Parathyroid adenoma (tissue), 2 donors: ENCODE results near the gene NPIPA5.
"Not testable (repeated sequence)": the region's sequence is repeated elsewhere in the genome, so short reads cannot be mapped to it uniquely, and the experiment has no call there.

ENCODE experiments used
- H2AFZ ChIP-seq: fragments of 300-600 bp; sonication (generic); one replicate; pipeline ENCODE4 v1.7.0; 2017; ENCODE audit warnings: antibody characterized with exemption, mild to moderate bottlenecking
- H3K27ac ChIP-seq: fragments of 300-600 bp; sonication (generic); one replicate; pipeline ENCODE4 v1.7.0; 2017
- H3K27me3 ChIP-seq: fragments of 300-600 bp; sonication (generic); one replicate; pipeline ENCODE4 v1.7.0; 2017; ENCODE audit warnings: low read length; ENCODE audit not compliant: control insufficient read depth, insufficient read depth
- H3K36me3 ChIP-seq: fragments of 300-600 bp; sonication (generic); one replicate; pipeline ENCODE4 v1.7.0; 2017; ENCODE audit warnings: low read length; ENCODE audit not compliant: control insufficient read depth, insufficient read depth
- H3K4me1 ChIP-seq: fragments of 300-600 bp; sonication (generic); one replicate; pipeline ENCODE4 v1.7.0; 2017; ENCODE audit warnings: control low read depth
- H3K4me2 ChIP-seq: fragments of 300-600 bp; sonication (generic); one replicate; pipeline ENCODE4 v1.7.0; 2017; ENCODE audit warnings: low read length
- H3K4me3 ChIP-seq: fragments of 300-600 bp; sonication (generic); one replicate; pipeline ENCODE4 v1.7.0; 2017; ENCODE audit warnings: low read depth, low read length
- H3K79me2 ChIP-seq: fragments of 300-600 bp; sonication (generic); one replicate; pipeline ENCODE4 v1.7.0; 2017; ENCODE audit warnings: control low read depth
- H3K9ac ChIP-seq: fragments of 300-600 bp; sonication (generic); one replicate; pipeline ENCODE4 v1.7.0; 2017; ENCODE audit warnings: mild to moderate bottlenecking
- H3K9me3 ChIP-seq: fragments of 300-600 bp; sonication (generic); one replicate; pipeline ENCODE4 v1.7.0; 2017; ENCODE audit warnings: low read length; ENCODE audit not compliant: control insufficient read depth
- TF ChIP-seq, protein P1 (sequence below): fragments of 300-600 bp; sonication (generic); IDR thresholded peaks from one replicate; pipeline ENCODE4 v1.7.0; 2017; ENCODE audit warnings: antibody characterized with exemption, mild to moderate bottlenecking
- donor health status: primary hyperparathyroidism.

NPIPA5 gene

DNA sequence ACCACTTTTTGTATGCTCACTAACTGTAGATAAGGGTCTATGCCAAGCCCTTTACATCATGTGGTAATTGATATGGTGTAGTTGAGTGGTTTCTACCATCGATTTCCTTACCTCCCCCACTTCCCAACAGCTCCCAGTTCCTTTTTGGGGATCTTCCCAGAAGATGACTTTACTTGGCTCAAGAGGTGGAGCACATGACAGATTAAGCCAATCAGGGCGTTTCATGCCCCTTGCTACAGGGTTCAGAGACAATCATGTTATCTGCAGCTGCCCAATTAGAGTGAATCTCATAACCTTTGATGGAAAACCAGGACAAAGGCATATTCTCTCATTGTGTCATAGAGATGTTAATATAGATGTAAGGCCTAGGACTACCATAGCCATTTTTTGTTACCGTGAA is 40.1 kb upstream of the NPIPA5 start:
- H3K4me1 ChIP-seq, result no peaks in the 10 kb centered on the region
- H3K36me3 ChIP-seq, result no peaks in the 10 kb centered on the region
- no peaks in the 10 kb centered on the region for H3K9me3 ChIP-seq
- H3K9ac ChIP-seq, result no peak overlapping the region
- H3K27me3 ChIP-seq, result no peaks in the 10 kb centered on the region
- TF ChIP-seq, protein P1, sequence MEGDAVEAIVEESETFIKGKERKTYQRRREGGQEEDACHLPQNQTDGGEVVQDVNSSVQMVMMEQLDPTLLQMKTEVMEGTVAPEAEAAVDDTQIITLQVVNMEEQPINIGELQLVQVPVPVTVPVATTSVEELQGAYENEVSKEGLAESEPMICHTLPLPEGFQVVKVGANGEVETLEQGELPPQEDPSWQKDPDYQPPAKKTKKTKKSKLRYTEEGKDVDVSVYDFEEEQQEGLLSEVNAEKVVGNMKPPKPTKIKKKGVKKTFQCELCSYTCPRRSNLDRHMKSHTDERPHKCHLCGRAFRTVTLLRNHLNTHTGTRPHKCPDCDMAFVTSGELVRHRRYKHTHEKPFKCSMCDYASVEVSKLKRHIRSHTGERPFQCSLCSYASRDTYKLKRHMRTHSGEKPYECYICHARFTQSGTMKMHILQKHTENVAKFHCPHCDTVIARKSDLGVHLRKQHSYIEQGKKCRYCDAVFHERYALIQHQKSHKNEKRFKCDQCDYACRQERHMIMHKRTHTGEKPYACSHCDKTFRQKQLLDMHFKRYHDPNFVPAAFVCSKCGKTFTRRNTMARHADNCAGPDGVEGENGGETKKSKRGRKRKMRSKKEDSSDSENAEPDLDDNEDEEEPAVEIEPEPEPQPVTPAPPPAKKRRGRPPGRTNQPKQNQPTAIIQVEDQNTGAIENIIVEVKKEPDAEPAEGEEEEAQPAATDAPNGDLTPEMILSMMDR, result no peak
- no peak overlapping the region for H2AFZ ChIP-seq
- no peaks in the 10 kb centered on the region for H3K79me2 ChIP-seq
- no peak overlapping the region for H3K4me3 ChIP-seq
- no peak overlapping the region for H3K4me2 ChIP-seq
- no peak overlapping the region for H3K27ac ChIP-seq

DNA sequence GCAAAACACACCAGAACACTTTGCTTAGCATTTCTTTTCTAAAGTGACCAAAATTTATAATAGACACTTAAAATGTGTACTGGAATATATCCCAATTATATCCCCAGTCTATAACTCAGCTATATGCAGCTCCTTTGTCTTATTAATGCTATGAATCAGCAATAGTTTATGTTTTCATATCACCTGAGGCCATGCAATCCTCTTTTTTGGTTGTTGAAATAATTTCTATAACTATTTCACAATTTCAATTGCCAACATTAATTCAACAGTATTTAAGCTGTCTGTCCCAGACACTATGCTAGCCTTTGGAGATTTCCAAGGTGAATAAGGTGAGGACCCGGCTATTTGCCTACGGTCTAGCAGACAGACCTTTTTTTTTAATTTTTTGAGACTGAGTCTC is 39.1 kb upstream of the NPIPA5 start:
- TF ChIP-seq, protein P1, result no peak

DNA sequence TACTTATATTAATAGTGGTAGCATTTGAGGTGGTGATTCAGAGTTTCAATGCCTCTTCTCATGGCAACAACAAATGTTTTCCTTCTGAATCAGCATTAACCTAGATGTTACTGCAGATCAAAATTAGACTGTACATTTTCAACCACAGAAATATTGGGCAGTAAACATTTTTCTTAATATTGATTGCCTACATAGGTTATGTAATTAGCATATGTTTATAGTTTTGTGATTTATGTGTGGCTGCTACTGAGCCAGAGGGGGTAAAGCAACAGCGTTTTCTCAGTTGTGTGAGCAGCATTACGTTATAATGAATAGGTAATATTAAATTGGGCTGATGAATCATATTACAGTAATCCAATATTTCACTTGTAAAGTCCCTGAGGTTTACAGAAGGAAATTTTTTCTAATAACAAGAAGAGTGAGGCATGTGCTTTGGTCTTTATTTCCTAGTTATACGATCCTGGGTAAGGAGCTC is 37.5 kb upstream of the NPIPA5 start:
- Histone ChIP-seq H3K27me3 (no peaks in the 10 kb centered on the region), H2AFZ (no peak overlapping the region), H3K27ac (no peak overlapping the region), H3K79me2 (no peaks in the 10 kb centered on the region), H3K4me2 (no peak overlapping the region), H3K36me3 (no peaks in the 10 kb centered on the region), H3K4me1 (no peaks in the 10 kb centered on the region), H3K9me3 (no peaks in the 10 kb centered on the region), H3K9ac (no peak overlapping the region), H3K4me3 (no peak overlapping the region)
- TF ChIP-seq, protein P1, result no peak

More for the DNA sequence above, 39.1 kb upstream of the NPIPA5 start:
- no peak overlapping the region for H3K27ac ChIP-seq
- no peaks in the 10 kb centered on the region for H3K27me3 ChIP-seq
- H3K79me2 ChIP-seq, result no peaks in the 10 kb centered on the region
- no peaks in the 10 kb centered on the region for H3K36me3 ChIP-seq
- no peak overlapping the region for H3K9ac ChIP-seq
- no peaks in the 10 kb centered on the region for H3K9me3 ChIP-seq
- no peak overlapping the region for H3K4me2 ChIP-seq
- H2AFZ ChIP-seq, result no peak overlapping the region
- H3K4me1 ChIP-seq, result no peaks in the 10 kb centered on the region
- H3K4me3 ChIP-seq, result no peak overlapping the region

DNA sequence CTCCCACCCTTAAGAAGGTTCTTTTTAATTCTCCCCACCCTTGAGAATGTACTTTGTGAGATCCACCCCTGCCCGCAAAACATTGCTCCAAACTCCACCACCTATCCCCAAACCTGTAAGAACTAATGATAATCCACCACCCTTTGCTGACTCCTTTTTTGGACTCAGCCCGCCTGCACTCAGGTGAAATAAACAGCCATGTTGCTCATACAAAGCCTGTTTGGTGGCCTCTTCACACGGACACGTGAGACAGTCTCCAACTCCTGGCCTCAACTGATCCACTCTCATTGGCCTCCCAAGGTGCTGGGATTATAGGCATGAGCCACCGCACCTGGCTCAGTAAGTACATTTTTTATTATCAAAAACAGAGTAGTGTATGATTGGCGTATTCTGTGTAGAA is 31.4 kb upstream of the NPIPA5 start:
- not testable (repeated sequence) for H3K27me3 ChIP-seq, H3K9me3 ChIP-seq, H3K9ac ChIP-seq, H3K27ac ChIP-seq, H3K4me2 ChIP-seq, H2AFZ ChIP-seq, H3K4me3 ChIP-seq, H3K4me1 ChIP-seq, H3K79me2 ChIP-seq, H3K36me3 ChIP-seq

DNA sequence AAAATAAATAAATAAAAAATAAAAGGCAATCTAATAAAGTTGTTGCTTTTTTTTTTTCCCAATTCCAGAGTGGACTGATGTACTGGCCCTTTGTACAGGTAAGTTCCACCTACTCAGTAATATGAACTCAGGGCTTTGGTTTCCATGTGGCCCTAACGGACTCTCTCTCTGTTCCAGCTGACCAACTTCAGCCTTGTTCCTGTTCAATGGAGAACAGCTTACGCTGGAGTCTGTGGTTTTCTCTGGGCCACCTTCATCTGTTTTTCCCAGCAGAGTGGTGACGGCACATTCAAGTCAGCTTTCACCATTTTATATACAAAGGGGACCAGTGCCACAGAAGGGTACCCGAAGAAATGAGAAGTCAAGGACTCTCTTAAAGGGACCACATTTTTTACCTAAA is 29.7 kb upstream of the NPIPA5 start:
- H3K79me2 ChIP-seq, H3K4me3 ChIP-seq: not testable (repeated sequence)

DNA sequence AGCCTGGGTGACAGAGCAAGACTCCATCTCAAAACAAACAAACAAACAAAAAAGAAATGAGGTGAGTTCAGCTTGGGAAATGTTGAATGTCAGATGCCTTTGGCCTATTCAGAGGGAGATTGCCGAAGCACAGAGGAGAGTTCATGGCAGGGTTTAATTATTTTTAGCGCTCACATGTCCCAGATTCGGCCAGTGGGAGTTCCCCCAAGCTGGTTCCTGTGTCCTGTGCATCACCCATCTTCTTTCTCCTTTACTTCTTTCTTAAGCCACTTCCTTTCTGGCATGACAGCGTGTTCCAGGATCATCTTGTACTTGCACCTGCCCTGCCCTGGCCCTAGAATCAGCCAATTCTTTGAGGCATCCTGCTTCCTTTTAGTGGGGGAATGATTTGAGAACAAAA is 26.7 kb upstream of the NPIPA5 start:
- Histone ChIP-seq H3K9ac (no peak overlapping the region), H3K4me1 (no peaks in the 10 kb centered on the region), H3K4me2 (no peak overlapping the region), H3K9me3 (no peaks in the 10 kb centered on the region), H3K36me3 (no peaks in the 10 kb centered on the region), H3K79me2 (no peaks in the 10 kb centered on the region), H3K27ac (no peak overlapping the region), H3K27me3 (no peaks in the 10 kb centered on the region), H3K4me3 (no peak overlapping the region), H2AFZ (no peak overlapping the region)
- TF ChIP-seq, protein P1, result no peak

More for the DNA sequence above, 29.7 kb upstream of the NPIPA5 start:
- H3K27me3 ChIP-seq, H3K27ac ChIP-seq, H3K9me3 ChIP-seq, H3K9ac ChIP-seq, H3K4me2 ChIP-seq, H3K36me3 ChIP-seq, H2AFZ ChIP-seq, H3K4me1 ChIP-seq: not testable (repeated sequence)

DNA sequence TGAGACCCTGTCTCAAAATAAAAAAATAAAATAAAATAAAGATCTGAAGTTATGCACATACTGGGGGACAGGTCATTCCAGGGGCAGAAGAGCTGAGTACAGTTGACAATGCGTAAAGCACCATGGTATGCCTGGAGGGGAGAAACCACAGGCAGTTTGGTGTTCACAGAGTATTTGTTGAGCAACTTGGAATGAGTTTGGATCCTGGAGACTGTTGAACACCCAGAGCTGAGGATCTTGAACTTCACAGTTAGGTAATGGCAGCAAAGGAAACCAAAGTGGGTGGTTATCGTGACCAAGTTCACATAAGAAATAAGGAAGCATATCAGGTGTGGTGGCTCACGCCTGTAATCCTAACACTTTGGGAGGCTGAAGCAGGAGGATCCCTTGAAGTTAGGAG is 26.0 kb upstream of the NPIPA5 start:
- not testable (repeated sequence) for H3K9me3 ChIP-seq, H3K27me3 ChIP-seq, H3K4me1 ChIP-seq, H3K79me2 ChIP-seq, H3K4me2 ChIP-seq, H2AFZ ChIP-seq, H3K36me3 ChIP-seq, H3K27ac ChIP-seq, H3K9ac ChIP-seq, H3K4me3 ChIP-seq
